Measurements from ENCODE around the gene IFI44. TPM values are rescaled to one million over a fixed set of nuclear protein-coding genes. Genes with fewer than 3 reads are reported as not detected.
A peak's percentile ranks its signal among the peaks of the same experiment; 100 is the strongest.

The IFI44 gene
- total RNA-seq, 2 experiments from 2014 or later: not detected

DNA sequence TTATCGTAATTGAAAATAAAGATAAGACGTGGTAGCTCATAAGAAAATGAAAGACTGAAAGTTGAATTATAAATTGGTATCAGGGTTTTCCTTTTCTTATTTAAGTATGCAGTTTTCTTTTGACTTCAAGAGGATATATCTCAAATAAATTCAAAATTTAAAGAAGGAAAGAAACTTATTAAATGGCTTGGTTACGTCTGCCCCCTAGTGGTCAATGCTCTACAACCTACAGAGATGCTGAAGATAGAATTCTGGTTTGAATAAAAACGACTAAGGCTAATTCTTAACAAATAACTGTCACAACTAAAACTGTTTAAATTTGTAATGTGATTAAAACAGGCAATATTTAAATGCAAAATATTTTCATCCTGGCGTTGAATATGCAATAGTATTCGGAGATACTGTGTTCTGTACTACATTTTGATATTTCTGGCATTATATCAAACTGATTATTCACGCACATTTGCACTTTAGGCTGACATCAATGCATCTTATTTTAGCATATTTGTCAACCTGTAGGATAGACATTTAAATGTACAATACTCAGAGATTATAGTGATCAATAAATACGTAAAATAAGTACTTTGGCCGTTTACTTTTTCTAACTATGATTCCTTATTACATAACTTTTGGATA, 26.8 kb downstream of the IFI44 start:
- intact Hi-C loops (cut with micrococcal nuclease; ENCODE audit: unreplicated experiment): loop anchor here (2.0 kb wide), 1 partner anchor 60 kb away; no protein-coding TSS in a partner anchor
- H3K4me1 ChIP-seq (ENCODE audit: insufficient read depth, low read length, poor library complexity, severe bottlenecking): no peaks in the 10 kb centered on the region
- peak; percentile 61 for DNase-seq (ENCODE audit: low spot score)
- H3K4me3 ChIP-seq (ENCODE audit: low read depth, low read length, poor library complexity, severe bottlenecking): no peak overlapping the region
- H3K36me3 ChIP-seq (ENCODE audit: insufficient read depth, low read length): no peaks in the 10 kb centered on the region
- no peaks in the 10 kb centered on the region for H3K9me3 ChIP-seq (ENCODE audit: low read length)
- no peaks in the 10 kb centered on the region for H3K79me2 ChIP-seq (ENCODE audit: insufficient read depth, low read depth, low read length)
- ChIA-PET CTCF (ENCODE audit: unreplicated experiment) (no interaction called here), POLR2A (no interaction called here)
- no peak for TF ChIP-seq EZH2phosphoT487 (IDR thresholded peaks at IDR 0.05; ENCODE audit: borderline replicate concordance, low read depth, low read length)
- TF ChIP-seq, protein P1, sequence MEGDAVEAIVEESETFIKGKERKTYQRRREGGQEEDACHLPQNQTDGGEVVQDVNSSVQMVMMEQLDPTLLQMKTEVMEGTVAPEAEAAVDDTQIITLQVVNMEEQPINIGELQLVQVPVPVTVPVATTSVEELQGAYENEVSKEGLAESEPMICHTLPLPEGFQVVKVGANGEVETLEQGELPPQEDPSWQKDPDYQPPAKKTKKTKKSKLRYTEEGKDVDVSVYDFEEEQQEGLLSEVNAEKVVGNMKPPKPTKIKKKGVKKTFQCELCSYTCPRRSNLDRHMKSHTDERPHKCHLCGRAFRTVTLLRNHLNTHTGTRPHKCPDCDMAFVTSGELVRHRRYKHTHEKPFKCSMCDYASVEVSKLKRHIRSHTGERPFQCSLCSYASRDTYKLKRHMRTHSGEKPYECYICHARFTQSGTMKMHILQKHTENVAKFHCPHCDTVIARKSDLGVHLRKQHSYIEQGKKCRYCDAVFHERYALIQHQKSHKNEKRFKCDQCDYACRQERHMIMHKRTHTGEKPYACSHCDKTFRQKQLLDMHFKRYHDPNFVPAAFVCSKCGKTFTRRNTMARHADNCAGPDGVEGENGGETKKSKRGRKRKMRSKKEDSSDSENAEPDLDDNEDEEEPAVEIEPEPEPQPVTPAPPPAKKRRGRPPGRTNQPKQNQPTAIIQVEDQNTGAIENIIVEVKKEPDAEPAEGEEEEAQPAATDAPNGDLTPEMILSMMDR (conservative IDR thresholded peaks at IDR 0.05; ENCODE audit: low read length): peak; percentile 97
- no peak overlapping the region for H3K27ac ChIP-seq (ENCODE audit: low read depth, low read length, poor library complexity, severe bottlenecking)
- BruUV-seq (replicated peaks): no TSS peak
- H4K20me1 ChIP-seq (ENCODE audit: insufficient read depth, low read length): no peaks in the 10 kb centered on the region
- no peak overlapping the region for H2AFZ ChIP-seq (ENCODE audit: low read length)
- H3K4me2 ChIP-seq (ENCODE audit: low read length): no peak overlapping the region
- H3K9me2 ChIP-seq (ENCODE audit: insufficient read depth, low read length): no peaks in the 10 kb centered on the region

DNA sequence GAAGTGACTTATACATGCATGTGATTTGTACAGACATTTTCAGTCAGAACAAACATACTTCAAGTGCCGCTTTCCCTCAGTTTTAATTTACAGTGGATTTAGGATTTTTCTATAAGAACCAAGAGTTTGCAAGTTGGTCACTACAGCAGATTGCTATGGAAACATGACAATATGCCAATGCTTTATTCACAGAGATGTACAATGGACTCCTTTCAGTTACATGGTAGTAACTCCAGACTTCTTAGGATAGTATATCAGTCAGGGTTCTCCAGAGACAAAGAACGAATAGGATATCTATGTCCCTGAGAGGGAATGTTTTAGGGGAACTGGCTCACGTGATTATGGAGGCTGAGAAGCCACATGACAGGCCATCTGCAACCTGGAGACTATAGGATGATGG, 27.4 kb downstream of the IFI44 start:
- TF ChIP-seq EZH2phosphoT487 (IDR thresholded peaks at IDR 0.05; ENCODE audit: borderline replicate concordance, low read depth, low read length): no peak
- TF ChIP-seq, protein P1 (conservative IDR thresholded peaks at IDR 0.05; ENCODE audit: low read length): no peak
- no peak overlapping the region for H3K27ac ChIP-seq (ENCODE audit: low read depth, low read length, poor library complexity, severe bottlenecking)
- intact Hi-C loops (cut with micrococcal nuclease; ENCODE audit: unreplicated experiment): loop anchor here (2.0 kb wide), 1 partner anchor 60 kb away; no protein-coding TSS in a partner anchor
- ChIA-PET CTCF (ENCODE audit: unreplicated experiment) (no interaction called here), POLR2A (no interaction called here)
- no peak overlapping the region for H3K4me3 ChIP-seq (ENCODE audit: low read depth, low read length, poor library complexity, severe bottlenecking)
- H2AFZ ChIP-seq (ENCODE audit: low read length): no peak overlapping the region
- DNase-seq (ENCODE audit: low spot score): no peak
- H3K36me3 ChIP-seq (ENCODE audit: insufficient read depth, low read length): no peaks in the 10 kb centered on the region
- no TSS peak for BruUV-seq (replicated peaks)
- no peaks in the 10 kb centered on the region for H4K20me1 ChIP-seq (ENCODE audit: insufficient read depth, low read length)
- no peaks in the 10 kb centered on the region for H3K4me1 ChIP-seq (ENCODE audit: insufficient read depth, low read length, poor library complexity, severe bottlenecking)
- no peaks in the 10 kb centered on the region for H3K9me3 ChIP-seq (ENCODE audit: low read length)
- no peak overlapping the region for H3K4me2 ChIP-seq (ENCODE audit: low read length)
- no peaks in the 10 kb centered on the region for H3K79me2 ChIP-seq (ENCODE audit: insufficient read depth, low read depth, low read length)
- no peaks in the 10 kb centered on the region for H3K9me2 ChIP-seq (ENCODE audit: insufficient read depth, low read length)

DNA sequence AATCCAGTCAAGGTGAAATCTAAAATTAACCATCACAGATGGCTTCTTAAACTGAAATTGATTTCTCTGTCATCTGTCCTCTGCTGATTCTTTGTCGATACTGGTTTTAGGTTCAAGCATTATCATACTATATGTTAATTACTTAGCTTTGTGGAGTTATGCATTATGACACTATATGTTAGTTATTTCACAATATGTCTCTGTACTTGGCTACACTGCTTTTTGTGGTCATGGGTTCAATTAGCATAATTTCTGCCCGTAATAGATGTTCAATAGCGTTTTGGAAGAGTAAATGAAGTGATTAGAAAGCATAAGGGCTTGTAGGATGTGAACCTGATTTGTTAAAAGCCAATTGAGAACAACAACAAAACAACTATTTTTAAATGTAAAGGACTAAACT, 28.2 kb downstream of the IFI44 start:
- ChIA-PET POLR2A (no interaction called here), CTCF (ENCODE audit: unreplicated experiment) (no interaction called here)
- no peak overlapping the region for H2AFZ ChIP-seq (ENCODE audit: low read length)
- H3K9me3 ChIP-seq (ENCODE audit: low read length): no peaks in the 10 kb centered on the region
- BruUV-seq (replicated peaks): no TSS peak
- no peak for DNase-seq (ENCODE audit: low spot score)
- H3K27ac ChIP-seq (ENCODE audit: low read depth, low read length, poor library complexity, severe bottlenecking): no peak overlapping the region
- no peak overlapping the region for H3K4me3 ChIP-seq (ENCODE audit: low read depth, low read length, poor library complexity, severe bottlenecking)
- H3K4me1 ChIP-seq (ENCODE audit: insufficient read depth, low read length, poor library complexity, severe bottlenecking): no peaks in the 10 kb centered on the region
- H3K4me2 ChIP-seq (ENCODE audit: low read length): no peak overlapping the region
- H3K79me2 ChIP-seq (ENCODE audit: insufficient read depth, low read depth, low read length): no peaks in the 10 kb centered on the region
- intact Hi-C loops (cut with micrococcal nuclease; ENCODE audit: unreplicated experiment): loop anchor here (2.0 kb wide), 1 partner anchor 61 kb away; no protein-coding TSS in a partner anchor
- no peaks in the 10 kb centered on the region for H3K36me3 ChIP-seq (ENCODE audit: insufficient read depth, low read length)
- TF ChIP-seq, protein P1 (conservative IDR thresholded peaks at IDR 0.05; ENCODE audit: low read length): no peak
- TF ChIP-seq EZH2phosphoT487 (IDR thresholded peaks at IDR 0.05; ENCODE audit: borderline replicate concordance, low read depth, low read length): no peak
- no peaks in the 10 kb centered on the region for H4K20me1 ChIP-seq (ENCODE audit: insufficient read depth, low read length)
- no peaks in the 10 kb centered on the region for H3K9me2 ChIP-seq (ENCODE audit: insufficient read depth, low read length)

All from OCI-LY7 (cell line).